OCI-M2 (cell line): Measurements from ENCODE around the gene LYSMD3.
"Not testable (repeated sequence)": the region's sequence is repeated elsewhere in the genome, so short reads cannot be mapped to it uniquely, and the experiment has no call there.

Experiments
- DNase-seq: peaks from one replicate; lab custom pipeline; 2025; ENCODE audit not compliant: unreplicated experiment; lab: John Stamatoyannopoulos, UW

The LYSMD3 gene

GRCh38 chr5:90529194-90529938 is at the start of gene LYSMD3:
LYSMD3 (minus strand) TSS chr5:90529584; CDS start chr5:90525289, 4,295 bp downstream.
- DNase-seq: peak; percentile 60

- DNase-seq: not testable (repeated sequence)
Measured at GRCh38 chr5:90576566-90576965, 47.2 kb upstream of the LYSMD3 start.

- no peak for DNase-seq
Measured at GRCh38 chr5:90575712-90576111, 46.3 kb upstream of the LYSMD3 start.

GRCh38 chr5:90571147-90571773 is 41.9 kb upstream of the LYSMD3 start:
- no peak for DNase-seq

- DNase-seq: no peak
Measured at GRCh38 chr5:90570034-90570433, 40.6 kb upstream of the LYSMD3 start.

- no peak for DNase-seq
Measured at GRCh38 chr5:90569084-90569483, 39.7 kb upstream of the LYSMD3 start.

GRCh38 chr5:90565491-90565890 is 36.1 kb upstream of the LYSMD3 start:
- DNase-seq: no peak

- no peak for DNase-seq
Measured at GRCh38 chr5:90563108-90563507, 33.7 kb upstream of the LYSMD3 start.

GRCh38 chr5:90562341-90562740 is 33.0 kb upstream of the LYSMD3 start:
- DNase-seq: no peak

- DNase-seq: no peak
Measured at GRCh38 chr5:90561766-90562165, 32.4 kb upstream of the LYSMD3 start.

- no peak for DNase-seq
Measured at GRCh38 chr5:90560771-90561170, 31.4 kb upstream of the LYSMD3 start.

GRCh38 chr5:90558344-90559192 is 29.2 kb upstream of the LYSMD3 start, which contains the start of gene ADGRV1:
ADGRV1 (plus strand) TSS chr5:90558797; CDS start chr5:90558896, 99 bp downstream.
- DNase-seq: peak; percentile 10

- no peak for DNase-seq
Measured at GRCh38 chr5:90557871-90558270, 28.5 kb upstream of the LYSMD3 start.

- DNase-seq: no peak
Measured at GRCh38 chr5:90557391-90557790, 28.0 kb upstream of the LYSMD3 start.

- no peak for DNase-seq
Measured at GRCh38 chr5:90555666-90556065, 26.3 kb upstream of the LYSMD3 start.

GRCh38 chr5:90554358-90555006 is 25.1 kb upstream of the LYSMD3 start:
- DNase-seq: no peak

GRCh38 chr5:90553711-90554110 is 24.3 kb upstream of the LYSMD3 start:
- no peak for DNase-seq

GRCh38 chr5:90551376-90551775 is 22.0 kb upstream of the LYSMD3 start:
- DNase-seq: no peak

GRCh38 chr5:90550963-90551362 is 21.6 kb upstream of the LYSMD3 start:
- no peak for DNase-seq

GRCh38 chr5:90549729-90550275 is 20.4 kb upstream of the LYSMD3 start:
- no peak for DNase-seq

- DNase-seq: no peak
Measured at GRCh38 chr5:90549223-90549622, 19.8 kb upstream of the LYSMD3 start.
